Measurements from ENCODE around the gene FRAS1.

DNA sequence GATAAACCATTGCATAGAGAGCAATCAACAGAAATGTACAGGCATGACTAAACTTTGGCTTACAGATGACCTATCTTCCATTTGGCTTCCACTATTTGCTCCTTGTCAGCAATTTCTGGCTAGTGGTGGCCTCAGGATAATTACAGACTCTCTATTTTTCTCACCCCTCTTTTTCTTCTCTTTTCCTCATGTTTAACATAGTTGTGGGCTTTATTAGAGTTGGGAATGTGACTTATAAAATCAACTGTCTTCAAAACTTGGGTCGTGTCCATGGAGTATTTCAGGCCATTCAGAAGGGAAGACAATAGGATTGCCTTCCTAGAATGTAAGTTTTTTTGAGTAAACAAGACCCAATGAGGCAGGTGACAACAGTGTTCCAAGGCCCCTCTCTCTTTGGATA lies 236.2 kb downstream of the FRAS1 start:
- TF ChIP-seq, protein P1, sequence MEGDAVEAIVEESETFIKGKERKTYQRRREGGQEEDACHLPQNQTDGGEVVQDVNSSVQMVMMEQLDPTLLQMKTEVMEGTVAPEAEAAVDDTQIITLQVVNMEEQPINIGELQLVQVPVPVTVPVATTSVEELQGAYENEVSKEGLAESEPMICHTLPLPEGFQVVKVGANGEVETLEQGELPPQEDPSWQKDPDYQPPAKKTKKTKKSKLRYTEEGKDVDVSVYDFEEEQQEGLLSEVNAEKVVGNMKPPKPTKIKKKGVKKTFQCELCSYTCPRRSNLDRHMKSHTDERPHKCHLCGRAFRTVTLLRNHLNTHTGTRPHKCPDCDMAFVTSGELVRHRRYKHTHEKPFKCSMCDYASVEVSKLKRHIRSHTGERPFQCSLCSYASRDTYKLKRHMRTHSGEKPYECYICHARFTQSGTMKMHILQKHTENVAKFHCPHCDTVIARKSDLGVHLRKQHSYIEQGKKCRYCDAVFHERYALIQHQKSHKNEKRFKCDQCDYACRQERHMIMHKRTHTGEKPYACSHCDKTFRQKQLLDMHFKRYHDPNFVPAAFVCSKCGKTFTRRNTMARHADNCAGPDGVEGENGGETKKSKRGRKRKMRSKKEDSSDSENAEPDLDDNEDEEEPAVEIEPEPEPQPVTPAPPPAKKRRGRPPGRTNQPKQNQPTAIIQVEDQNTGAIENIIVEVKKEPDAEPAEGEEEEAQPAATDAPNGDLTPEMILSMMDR (IDR thresholded peaks at IDR 0.05), result no peak
- TF ChIP-seq POLR2A (IDR thresholded peaks at IDR 0.05), result no peak
